Choroid plexus epithelial cell (primary cell): ENCODE measurements around the gene NHS.

Source experiments
- DNase-seq: peaks from one replicate; pipeline ENCODE4 v3.0.0-alpha.2; 2010; ENCODE audit warnings: low read depth
- H3K4me3 ChIP-seq: 2 replicates; pipeline ENCODE4 v1.5.1; 2011; ENCODE audit warnings: low read depth, mild to moderate bottlenecking, control low read depth, low read length, moderate library complexity
- CTCF ChIP-seq: conservative IDR thresholded peaks from 2 replicates; pipeline ENCODE4 v1.5.1; 2011; ENCODE audit warnings: low read depth, mild to moderate bottlenecking, control low read depth, inconsistent platforms, low read length, moderate library complexity

The NHS gene

GRCh38 chrX:17520016-17520615 is 145.1 kb downstream of the NHS start:
- no peak for DNase-seq
- no peak overlapping the region for H3K4me3 ChIP-seq
- no peak for TF ChIP-seq CTCF

- no peak overlapping the region for H3K4me3 ChIP-seq
- TF ChIP-seq CTCF = no peak
- peak; percentile 47 for DNase-seq
Measured at GRCh38 chrX:17521871-17522693, 147.1 kb downstream of the NHS start.

GRCh38 chrX:17525266-17525665 is 150.3 kb downstream of the NHS start:
- no peak for DNase-seq
- no peak overlapping the region for H3K4me3 ChIP-seq
- no peak for TF ChIP-seq CTCF

GRCh38 chrX:17525762-17526555 is 151.0 kb downstream of the NHS start:
- no peak for TF ChIP-seq CTCF
- no peak for DNase-seq
- no peak overlapping the region for H3K4me3 ChIP-seq

GRCh38 chrX:17527135-17527701 is 152.2 kb downstream of the NHS start:
- no peak for DNase-seq
- no peak for TF ChIP-seq CTCF
- no peak overlapping the region for H3K4me3 ChIP-seq

GRCh38 chrX:17527922-17528321 is 152.9 kb downstream of the NHS start:
- no peak overlapping the region for H3K4me3 ChIP-seq
- DNase-seq = no peak
- no peak for TF ChIP-seq CTCF
